HepG2 (cell line): ENCODE results near the gene COL10A1. TPM values are rescaled to one million over a fixed set of nuclear protein-coding genes. Genes with fewer than 3 reads are reported as not detected.

Experiments used
- DMTF1 ChIP-seq: sonication (generic); formaldehyde crosslinking; IDR thresholded peaks from 2 replicates; pipeline ENCODE4 v1.4.0; 2020; ENCODE audit warnings: mild to moderate bottlenecking, missing genetic modification reagents
- FOXK2 ChIP-seq: fragments of 450-650 bp; IDR thresholded peaks from 2 replicates; pipeline ENCODE4 v1.6.1; 2016
- HMGA1 ChIP-seq: sonication (generic); formaldehyde crosslinking; conservative IDR thresholded peaks from 2 replicates; pipeline ENCODE4 v1.4.0; 2020; ENCODE audit warnings: missing genetic modification reagents
- HOXA5 ChIP-seq: sonication (generic); formaldehyde crosslinking; IDR thresholded peaks from 2 replicates; pipeline ENCODE4 v1.4.0; 2020; ENCODE audit warnings: missing genetic modification reagents
- MLXIP ChIP-seq: sonication (generic); formaldehyde crosslinking; IDR thresholded peaks from 2 replicates; pipeline ENCODE4 v1.9.0; 2021; ENCODE audit warnings: missing genetic modification reagents, borderline replicate concordance
- MTA1 ChIP-seq: sonication (generic); formaldehyde crosslinking; IDR thresholded peaks from 2 replicates; pipeline ENCODE4 v1.4.0; 2020; ENCODE audit warnings: missing genetic modification reagents, mild to moderate bottlenecking, borderline replicate concordance
- NFE2L1 ChIP-seq: sonication (generic); formaldehyde crosslinking; IDR thresholded peaks from 2 replicates; pipeline ENCODE4 v1.4.0; 2020; ENCODE audit warnings: missing genetic modification reagents, mild to moderate bottlenecking, borderline replicate concordance
- RERE ChIP-seq: IDR thresholded peaks from 2 replicates; pipeline ENCODE4 v1.6.1; 2016; ENCODE audit warnings: low read depth, missing genetic modification reagents, missing compliant biosample characterization
- SAP130 ChIP-seq: IDR thresholded peaks from 2 replicates; pipeline ENCODE4 v1.6.1; 2016; ENCODE audit warnings: low read depth
- SIX1 ChIP-seq: sonication (generic); formaldehyde crosslinking; IDR thresholded peaks from 2 replicates; pipeline ENCODE4 v1.4.0; 2020; ENCODE audit warnings: missing genetic modification reagents, borderline replicate concordance
- SNAPC5 ChIP-seq: sonication (generic); formaldehyde crosslinking; IDR thresholded peaks from 2 replicates; pipeline ENCODE4 v1.8.1; 2023; ENCODE audit warnings: mild to moderate bottlenecking, missing genetic modification reagents, borderline replicate concordance
- THYN1 ChIP-seq: sonication (generic); formaldehyde crosslinking; IDR thresholded peaks from 2 replicates; pipeline ENCODE4 v1.8.1; 2023; ENCODE audit warnings: low read depth, mild to moderate bottlenecking, moderate library complexity, missing genetic modification reagents, borderline replicate concordance
- ZBTB25 ChIP-seq: IDR thresholded peaks from 2 replicates; pipeline ENCODE4 v1.6.1; 2018; ENCODE audit warnings: missing genetic modification reagents
- ZBTB7B ChIP-seq: sonication (generic); formaldehyde crosslinking; IDR thresholded peaks from 2 replicates; pipeline ENCODE4 v1.4.0; 2020; ENCODE audit warnings: missing genetic modification reagents
- ZNF17 ChIP-seq: sonication (generic); formaldehyde crosslinking; IDR thresholded peaks from 2 replicates; pipeline ENCODE4 v1.5.0; 2020; ENCODE audit warnings: mild to moderate bottlenecking, missing genetic modification reagents
- ZNF580 ChIP-seq: IDR thresholded peaks from 2 replicates; pipeline ENCODE4 v1.6.1; 2016; ENCODE audit warnings: low read depth, borderline replicate concordance
- polyA plus RNA-seq, 8 experiments: library from polyadenylated mRNA; depleted of rRNA in 3 of 8; stranded (reverse) in 7 of 8; unstranded in 1 of 8; fragments of >200 nt; fragmentation: Illumina TruSeq in 4 of 8; extraction: Trizol in 4 of 8; gene quantifications; 2 replicates each; pipeline versions ENCODE4 v1.2.1 to v1.2.3, GENCODE V29; 2011 to 2016; ENCODE audit warnings: low read depth in 4 of 8, missing spikeins in 1 of 8, mixed read lengths in 1 of 8; ENCODE audit not compliant: insufficient read depth in 1 of 8
- total RNA-seq, 5 experiments: library from RNA; depleted of rRNA; stranded (reverse); fragments of >200 nt; fragmentation: Illumina TruSeq; extraction: Trizol; gene quantifications; 2 replicates each; pipeline ENCODE4 v1.2.3, GENCODE V29; 2016; ENCODE audit warnings: low read depth in 1 of 5

COL10A1 gene
- total and polyA plus RNA-seq, 2 of the 13 experiments (the other 11 are each of a cell fraction or from before 2014, with no cell fraction given): 0.07 TPM; not detected in 1

GRCh38 chr6:116073765-116074440, 52.0 kb downstream of the COL10A1 start (continued):
- TF ChIP-seq MLXIP (CRISPR knock-in tag) (no peak), ZBTB7B (no peak), HOXA5 (CRISPR knock-in tag) (no peak), THYN1 (CRISPR knock-in tag) (no peak), SAP130 (CRISPR knock-in tag) (peak; percentile 45), ZNF17 (CRISPR knock-in tag) (no peak), RERE (no peak), DMTF1 (CRISPR knock-in tag) (no peak), ZBTB25 (CRISPR knock-in tag) (no peak), HMGA1 (CRISPR knock-in tag) (no peak), SNAPC5 (CRISPR knock-in tag) (no peak), SIX1 (CRISPR knock-in tag) (no peak), NFE2L1 (CRISPR knock-in tag) (no peak), FOXK2 (no peak), ZNF580 (no peak), MTA1 (CRISPR knock-in tag) (no peak)
